DMS 273 (cell line): ENCODE data around the gene BABAM2.

Experiments used
- DNase-seq: peaks from one replicate; lab custom pipeline; 2025; ENCODE audit not compliant: unreplicated experiment; lab: John Stamatoyannopoulos, UW

Gene BABAM2

DNA sequence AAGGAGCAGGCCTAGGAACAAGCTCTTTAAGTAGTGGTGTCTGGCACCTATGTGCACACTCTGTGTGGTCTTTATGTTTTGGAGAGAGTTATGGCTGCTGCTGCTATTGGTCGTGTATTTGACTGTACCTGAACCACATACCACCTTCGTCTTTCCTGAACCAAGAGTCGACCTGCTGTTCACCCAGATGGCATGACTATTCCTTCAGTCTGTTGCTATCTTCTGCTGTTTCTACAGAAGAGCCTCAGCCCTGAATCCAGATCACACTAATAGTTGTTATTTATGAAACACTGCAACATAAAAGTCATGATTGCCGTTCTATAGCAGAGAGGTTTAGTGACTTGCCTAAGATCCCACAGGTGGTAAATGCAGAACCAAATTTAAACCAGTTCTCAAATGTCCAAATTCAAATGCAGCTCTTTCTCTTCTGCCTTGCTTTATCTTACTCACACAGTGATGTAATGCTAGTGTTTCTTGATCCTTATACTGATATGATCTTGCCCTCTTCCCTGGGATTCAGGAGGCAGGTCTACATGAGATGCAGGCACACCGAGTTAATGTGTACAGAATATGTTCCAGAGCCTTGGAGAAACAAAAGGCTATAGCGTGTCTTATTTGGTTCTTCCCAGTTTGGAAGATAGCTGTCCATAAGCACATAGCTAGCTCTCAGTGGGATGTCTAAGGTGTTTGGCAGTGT lies 380.1 kb downstream of the BABAM2 start:
- peak; percentile 35 for DNase-seq

DNA sequence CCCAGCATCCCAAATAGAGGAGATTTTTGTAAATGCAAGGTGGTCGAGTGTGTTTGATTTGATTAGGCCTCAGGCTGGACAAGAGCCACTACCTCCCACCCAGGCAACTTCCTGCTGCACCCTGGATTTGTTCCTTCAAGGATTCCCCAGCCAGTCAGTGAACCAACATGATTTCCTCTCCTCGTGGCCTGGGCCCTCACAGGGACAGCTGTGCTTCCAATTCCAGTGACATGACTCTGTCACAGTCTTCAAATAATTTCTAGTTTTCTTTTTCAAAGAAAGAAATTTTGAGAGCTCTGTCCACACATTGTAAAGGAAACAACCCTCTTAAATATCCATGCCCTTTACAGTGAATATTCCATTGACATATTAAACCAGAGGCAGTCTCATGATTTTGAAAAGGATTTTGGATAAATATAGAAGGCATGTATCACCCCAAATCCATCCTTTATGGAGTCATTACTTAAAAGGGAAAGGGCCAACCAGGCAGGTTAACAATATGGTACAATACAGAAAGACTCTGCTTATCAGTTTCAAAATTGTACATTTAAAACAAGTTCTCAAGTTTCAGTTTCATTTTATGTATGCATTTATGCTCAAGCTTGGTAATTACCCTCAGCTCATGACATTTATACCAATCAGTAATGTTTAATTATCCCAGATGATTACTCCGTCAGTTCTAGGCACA lies 380.8 kb downstream of the BABAM2 start:
- DNase-seq, result no peak

DNA sequence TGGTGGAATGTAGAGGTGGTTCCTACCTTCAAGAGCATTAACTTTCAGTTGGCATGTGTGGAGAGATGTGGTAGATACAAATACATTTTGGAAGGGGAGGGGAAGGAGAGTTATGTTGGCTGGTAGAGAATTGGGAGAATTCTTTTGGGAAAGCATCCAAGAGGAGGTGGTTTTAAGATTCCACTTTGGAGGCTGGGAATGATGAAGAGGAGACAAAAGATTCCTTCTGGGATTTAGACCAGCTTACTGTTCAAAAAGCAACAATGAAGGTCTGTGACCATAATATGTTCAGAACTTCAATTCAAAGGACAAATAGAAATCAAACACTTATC lies 381.4 kb downstream of the BABAM2 start:
- DNase-seq, result no peak

DNA sequence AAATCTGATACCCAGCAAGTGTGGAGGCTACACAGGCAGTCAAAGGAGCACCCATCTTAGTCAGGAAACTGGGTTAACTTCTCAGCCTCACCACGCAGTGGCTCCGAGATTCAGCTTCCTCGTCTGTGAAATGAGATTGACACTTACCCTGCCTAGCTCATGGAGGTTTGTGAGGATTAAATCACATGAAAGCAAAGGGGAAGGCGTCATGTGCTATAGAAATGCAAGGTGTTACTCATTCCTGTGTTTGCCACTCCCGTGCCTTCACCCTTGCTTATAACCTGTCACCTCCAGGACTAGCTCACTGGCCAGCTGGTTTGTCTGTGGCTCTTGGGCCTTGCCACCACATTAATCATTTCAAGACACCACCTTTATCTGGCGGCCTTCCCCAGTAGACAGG lies 383.2 kb downstream of the BABAM2 start:
- DNase-seq, result no peak

DNA sequence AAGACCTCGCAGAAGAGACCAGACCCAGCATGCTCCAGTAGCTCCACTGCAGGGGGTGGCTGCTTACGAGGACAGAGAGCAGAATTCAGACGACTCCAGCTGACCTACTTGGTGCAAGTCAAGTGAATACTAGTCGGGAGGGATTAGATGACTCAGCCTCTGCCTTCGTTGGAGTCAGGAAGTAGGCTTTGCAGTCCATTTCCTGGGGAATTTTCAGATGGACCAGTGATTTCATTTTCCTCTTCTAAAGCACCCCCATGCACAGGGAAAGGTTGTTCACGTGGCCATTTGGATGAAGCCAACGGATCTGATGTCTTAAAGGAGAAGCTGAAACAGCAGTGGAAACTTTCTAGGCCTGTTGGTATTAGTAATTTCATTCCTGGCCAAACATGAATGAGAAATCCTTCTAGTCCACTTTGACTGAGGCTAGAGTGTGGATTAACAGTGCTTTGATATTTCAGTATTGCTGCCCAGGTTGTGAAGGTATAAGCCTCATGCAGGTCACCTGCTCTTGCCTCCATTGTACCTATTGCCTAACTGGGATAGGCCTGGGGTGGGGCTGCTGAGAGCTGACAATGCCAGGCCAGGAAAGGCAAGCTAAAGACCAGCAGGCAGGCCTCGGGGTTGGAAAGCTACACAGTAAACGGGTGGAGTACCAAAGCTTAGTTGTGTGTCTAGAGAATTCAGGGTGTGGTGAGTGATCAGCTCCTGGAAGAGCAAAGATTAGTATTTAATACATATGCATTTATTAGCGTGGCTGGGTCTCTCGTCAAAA lies 384.6 kb downstream of the BABAM2 start:
- no peak for DNase-seq

DNA sequence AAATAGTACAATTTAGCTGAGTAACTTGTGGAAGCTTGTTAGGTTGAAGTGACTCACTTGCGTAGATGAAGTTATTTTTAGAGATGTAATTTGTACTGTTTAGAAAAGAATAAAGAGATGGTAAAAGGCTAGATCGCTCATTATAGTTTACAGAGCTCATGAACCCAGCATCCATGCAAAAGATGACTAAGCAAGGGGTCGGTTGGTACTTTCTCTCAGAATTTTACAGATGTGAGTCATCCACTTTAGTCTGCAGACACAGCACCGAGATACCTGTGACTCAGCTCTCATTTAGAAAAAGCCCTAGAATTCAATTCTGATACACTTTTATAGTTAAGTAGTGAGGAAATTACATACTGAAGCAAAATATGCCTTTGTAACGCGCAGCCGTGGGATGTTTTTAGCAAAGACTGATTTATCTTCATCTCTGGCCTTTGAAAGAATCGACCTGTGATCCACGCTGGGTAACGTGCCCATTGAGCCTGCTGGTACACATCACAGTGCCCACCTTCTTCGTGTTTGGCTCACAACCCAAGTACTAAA lies 385.6 kb downstream of the BABAM2 start:
- DNase-seq, result no peak

DNA sequence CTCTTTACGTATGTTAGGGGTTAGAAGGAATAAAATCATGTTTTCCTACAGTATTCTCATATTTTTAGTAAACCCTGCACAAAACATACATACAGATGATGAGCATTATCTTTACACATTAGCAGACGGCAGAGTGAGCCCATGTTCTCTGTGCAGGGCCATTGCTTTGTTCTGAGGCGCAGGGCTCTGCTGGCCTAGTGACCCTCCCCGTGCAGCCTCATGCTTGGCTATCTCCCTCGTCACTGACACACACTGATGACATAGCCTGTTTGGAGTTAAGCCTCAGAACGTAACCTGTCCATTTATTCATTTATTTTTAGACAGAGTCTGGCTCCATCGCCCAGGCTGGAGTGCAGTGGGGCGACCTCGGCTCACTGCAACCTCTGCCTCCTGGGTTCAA lies 386.3 kb downstream of the BABAM2 start:
- no peak for DNase-seq

DNA sequence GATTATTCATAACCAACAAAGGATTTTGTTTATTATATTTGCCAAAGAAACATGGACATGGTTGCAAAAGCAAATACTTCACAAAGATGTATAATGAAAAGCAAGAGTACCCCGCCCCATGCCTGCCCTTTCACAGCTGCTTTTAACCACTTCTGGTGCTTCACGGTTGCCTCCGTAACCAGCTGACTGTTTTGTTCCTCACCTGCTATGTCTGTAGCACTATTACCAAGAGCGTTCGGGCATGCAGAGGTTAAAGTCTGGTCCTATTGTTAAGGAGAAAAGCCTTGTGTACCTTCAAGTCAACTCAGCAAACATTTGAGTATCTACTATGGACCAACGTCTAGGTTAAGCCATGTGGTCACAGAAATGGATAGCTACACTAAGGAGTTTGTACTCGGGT lies 386.9 kb downstream of the BABAM2 start:
- no peak for DNase-seq

DNA sequence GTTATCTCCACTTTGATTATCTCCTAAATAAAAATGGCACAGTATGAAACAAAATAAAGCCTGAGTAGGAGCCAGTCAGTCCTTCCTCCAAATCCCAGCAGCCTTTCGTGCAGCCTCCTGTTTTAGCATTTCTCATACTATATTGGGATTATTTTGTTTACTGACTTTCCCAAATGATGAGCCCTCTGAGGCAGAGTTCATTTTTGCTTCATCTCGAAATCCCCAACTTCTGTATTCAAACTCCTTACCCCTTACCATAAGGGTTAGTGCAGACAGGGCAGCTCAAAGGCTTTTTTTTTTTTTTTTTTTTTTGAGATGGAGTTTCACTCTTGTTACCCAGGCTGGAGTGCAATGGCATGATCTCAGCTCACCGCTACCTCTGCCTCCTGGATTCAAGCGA lies 388.8 kb downstream of the BABAM2 start:
- DNase-seq, result no peak

DNA sequence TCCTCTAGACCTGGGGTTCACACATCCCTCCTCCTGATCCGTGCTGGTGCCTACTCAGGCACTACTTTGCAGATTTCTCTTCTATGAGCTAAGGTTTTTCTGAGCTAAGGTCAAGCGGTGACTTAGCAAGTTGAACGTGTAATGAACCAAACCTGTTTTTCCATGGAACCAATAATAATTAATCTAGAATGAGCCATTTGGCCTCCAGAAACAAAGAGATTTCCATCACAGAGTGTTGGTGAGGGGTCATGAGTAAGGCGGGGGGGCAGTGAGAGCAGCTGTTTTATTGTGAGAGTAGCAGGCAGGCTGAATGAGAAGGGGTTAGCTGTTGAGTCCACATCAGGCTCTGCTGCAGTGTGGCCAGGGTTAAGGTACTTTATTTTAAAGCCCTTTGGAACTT lies 390.1 kb downstream of the BABAM2 start:
- no peak for DNase-seq

DNA sequence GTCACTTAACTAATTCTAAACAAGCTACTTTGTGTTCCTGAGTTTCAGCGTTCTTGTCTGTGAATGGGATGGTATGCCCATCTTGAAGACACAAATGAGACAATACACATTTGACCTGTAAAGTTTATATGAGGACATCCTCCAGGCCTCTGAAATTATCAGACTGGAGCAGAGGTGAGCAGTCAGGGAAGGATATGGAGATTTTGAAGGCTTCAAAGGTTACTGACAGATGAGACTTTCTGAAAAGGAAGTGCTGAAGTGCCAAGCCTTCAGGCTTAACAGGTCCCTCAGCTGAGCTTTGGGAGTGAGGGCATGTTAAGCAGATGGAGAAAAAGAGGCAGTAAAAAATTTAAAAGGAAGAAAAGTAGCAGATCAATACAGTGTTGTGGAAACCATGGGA lies 391.2 kb downstream of the BABAM2 start:
- DNase-seq, result no peak

DNA sequence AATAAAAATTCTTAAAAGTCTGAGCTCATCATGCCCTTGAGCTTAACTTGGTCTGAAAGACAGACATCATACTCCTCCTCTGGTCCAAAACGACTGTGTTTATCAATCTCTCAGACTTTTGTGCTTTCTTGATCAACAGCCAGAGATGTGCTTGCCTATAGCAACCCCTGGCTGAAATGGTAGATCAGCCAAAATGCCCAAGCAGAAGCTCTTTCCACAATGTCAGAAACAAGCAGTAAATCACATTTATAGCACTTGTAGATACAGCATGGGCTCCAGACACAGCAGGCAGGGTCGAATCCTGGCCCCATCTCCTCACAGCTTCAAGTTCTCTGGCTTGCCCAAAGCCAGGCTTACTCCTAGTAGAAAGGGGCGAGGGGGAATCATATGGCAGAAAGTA lies 391.7 kb downstream of the BABAM2 start:
- DNase-seq, result no peak

DNA sequence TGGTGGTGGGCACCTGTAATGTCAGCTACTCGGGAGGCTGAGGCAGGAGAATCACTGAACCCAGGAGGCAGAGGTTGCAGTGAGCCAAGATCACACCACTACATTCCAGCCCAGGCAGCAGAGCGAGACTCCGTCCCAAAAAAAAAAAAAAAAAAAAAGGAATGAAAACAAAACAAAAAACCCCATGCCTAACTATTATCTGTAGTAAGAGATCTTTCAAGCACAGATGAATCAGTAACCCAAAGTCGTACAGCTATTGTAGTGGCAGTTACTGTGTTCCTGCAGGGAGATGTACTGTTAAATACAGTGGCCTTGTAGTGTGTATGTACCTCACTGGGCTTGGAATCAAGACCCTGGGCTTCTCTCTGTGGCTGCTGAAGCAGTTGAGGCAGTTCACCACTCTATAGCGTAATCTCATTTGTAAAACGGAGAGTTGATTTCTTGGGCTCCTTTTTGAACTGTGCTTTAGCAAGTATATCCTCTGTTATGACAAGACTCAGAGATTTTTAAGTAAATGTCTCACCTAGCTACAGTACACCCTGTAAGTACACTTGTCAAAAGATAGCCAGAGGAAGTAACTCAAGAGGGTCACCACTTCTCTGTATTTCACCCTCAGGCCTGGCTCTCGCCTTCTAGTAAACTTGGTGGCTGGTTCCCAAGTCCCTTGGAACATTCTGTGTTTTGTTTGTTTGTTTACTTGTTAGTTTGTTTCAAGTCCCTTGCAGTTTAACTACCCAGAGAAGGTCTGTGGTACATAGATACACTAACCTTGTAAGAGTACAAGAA lies 392.5 kb downstream of the BABAM2 start:
- no peak for DNase-seq

DNA sequence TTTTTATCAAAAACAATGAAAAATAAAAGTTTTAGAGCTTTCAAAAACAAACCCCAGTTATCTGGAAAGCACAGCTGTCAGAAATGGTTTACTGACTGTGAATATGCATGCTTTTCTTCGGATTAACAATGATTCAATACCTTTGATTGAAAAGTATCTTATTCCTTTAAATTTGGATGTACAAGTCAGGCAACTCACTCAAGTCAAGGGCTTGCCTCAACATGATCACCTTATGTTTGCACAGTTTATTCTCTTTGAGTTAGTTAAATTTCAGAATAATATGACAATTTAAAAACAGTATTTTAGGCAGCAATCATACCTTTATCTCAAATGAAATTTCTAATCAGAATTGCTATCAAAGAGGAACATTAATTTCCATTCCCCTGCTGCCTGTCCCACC lies 393.3 kb downstream of the BABAM2 start:
- DNase-seq, result no peak

DNA sequence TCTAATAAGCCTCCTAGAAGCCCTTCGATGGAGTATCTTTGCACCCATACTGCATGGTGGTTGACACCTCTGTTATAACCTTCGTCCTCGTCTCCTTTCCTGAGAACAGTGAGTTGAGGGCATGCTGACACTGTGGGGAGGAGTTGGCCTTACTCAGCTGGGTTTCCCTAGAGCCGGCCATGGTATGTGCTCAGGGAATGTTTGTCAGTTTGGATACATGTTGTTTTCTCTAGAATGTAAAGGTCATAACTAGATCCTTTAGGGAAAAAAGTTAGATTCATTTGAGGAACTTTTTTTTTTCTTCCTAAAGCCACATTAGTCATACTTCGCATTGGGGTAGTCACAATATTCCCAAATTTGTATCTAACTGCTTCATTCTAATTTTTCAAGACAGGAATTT lies 396.1 kb downstream of the BABAM2 start:
- DNase-seq, result no peak

DNA sequence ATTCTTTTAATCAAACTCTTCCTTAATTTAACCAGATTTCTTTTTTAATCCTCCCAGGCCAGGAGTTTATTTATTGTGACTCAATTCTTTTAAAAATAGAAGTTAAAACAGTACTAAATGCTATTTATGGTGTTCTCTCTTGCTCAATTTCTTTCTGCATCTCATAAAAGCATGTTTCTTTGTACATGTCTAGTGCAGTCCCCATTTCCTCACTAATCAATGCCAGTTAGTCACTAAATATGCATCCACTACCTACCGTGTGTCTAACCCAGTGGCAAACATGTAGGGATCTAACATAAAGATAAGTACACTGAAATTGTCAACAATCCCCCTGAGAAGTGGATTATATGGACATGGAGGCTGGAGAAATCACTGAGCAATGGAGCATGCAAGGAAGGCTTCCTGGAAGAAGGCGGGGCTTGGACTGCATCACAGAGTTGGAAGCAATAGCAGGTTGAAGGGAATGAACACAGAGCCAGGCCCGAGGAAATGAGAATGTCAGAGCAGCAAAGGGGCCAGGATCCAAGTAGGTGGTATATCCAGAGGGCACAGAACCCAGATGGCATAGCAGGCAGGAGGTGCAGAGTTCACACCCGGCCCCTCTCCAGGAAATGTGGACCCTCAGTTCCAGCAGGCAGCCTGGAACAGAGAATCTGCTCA lies 396.9 kb downstream of the BABAM2 start:
- DNase-seq, result no peak

DNA sequence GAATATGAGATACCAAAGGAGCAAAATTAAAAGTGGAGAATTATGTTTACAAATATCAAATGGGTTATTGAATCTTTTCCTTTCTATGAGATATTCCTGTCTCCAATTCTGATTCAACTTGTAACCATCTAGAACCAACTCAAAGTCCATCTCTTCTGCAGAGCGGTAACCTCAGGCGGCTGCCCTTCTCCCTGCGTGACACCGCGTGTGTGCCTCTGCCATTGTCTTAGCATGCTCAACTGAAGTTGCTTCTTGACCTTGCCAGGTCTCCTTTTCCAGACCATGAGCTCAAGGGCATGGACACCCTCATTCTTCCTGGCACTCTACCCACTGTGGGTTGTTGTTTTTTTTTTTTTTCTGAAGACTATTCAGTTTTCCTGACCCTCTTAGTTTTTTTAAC lies 398.1 kb downstream of the BABAM2 start:
- DNase-seq, result no peak

DNA sequence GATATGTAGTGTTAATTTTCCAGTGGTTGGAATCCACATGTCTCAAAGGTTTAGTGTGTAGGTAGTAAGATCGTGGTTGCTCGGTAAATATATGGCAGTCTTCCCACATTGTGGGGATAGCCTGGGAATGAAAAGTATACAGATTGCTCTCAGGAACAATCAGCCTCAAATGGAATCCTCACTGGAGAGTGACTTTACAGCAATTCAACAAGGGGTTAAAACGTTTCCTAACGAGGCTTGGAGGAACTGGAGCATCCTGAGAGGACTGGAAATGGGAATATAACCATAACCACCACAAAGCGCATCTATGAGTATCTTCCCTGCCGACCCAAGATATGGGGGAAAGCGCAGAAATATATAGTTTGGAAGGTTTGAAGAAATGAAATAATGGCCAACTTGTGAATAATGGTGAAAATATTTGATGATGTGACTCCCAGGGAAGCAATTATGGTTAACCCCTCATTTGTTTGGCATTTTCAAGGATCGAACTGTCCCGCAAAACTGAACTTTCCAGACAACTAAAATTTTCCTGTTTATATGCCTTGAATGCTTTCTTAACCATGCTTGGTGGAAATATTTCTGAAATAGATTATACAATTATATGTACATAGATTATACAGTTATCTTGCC lies 401.4 kb downstream of the BABAM2 start:
- no peak for DNase-seq

DNA sequence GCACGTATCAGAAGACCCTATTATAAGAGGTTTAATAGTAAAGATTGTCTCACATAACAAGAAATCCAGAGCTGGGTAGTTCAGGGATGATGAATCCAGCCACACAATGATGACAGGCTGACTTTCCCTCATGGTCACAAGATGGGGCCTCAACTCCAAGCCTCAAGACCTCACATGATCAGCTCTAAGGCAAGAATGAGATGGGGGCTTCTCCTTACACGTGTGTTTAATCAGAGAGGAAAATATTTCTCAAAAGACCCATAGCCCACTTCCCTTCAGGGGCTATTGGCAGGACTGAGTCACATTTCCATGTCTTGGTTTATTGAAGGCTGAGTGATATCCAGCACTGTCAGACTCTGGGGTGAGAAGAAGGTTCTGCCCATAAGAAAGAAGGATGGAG lies 402.0 kb downstream of the BABAM2 start:
- no peak for DNase-seq

DNA sequence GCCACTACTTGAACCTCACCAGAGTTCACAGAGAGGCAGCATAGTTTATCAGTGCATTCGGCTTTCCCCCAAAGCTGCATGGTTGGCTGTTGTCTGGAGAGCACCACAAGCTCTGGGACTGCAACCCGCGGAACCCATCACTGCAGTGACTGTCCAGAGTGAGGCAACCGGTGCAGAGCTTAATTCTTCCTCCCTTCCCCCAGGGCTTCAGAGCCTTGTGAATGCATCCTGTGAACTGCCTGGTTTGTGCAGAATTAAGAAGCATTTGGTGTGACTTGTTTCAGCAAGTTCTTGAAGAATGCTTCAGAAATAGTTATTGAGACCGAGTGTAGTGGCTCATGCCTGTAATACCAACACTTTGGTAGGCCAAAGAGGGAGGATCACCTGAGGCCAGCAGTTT lies 402.9 kb downstream of the BABAM2 start:
- no peak for DNase-seq
